GM20000 (cell line): Measurements from ENCODE around the gene LGALS1.

ENCODE experiments used
- DNase-seq: peaks from one replicate; pipeline ENCODE4 v3.0.0; 2012; ENCODE audit warnings: low spot score
- CTCF ChIP-seq: IDR thresholded peaks from 2 replicates; pipeline ENCODE4 v1.5.1; 2012; ENCODE audit warnings: mild to moderate bottlenecking, control low read depth; ENCODE audit errors: extremely low read depth, missing control alignments

Gene LGALS1

GRCh38 chr22:37629928-37630327 lies 45.5 kb upstream of the LGALS1 start:
- no peak for TF ChIP-seq CTCF
- no peak for DNase-seq

- no peak for TF ChIP-seq CTCF
- DNase-seq = no peak
Observed at GRCh38 chr22:37630839-37631435, 44.5 kb upstream of the LGALS1 start.

GRCh38 chr22:37631448-37632173 lies 43.8 kb upstream of the LGALS1 start:
- no peak for TF ChIP-seq CTCF
- no peak for DNase-seq

- DNase-seq = peak; percentile 67
- no peak for TF ChIP-seq CTCF
Observed at GRCh38 chr22:37632174-37633088, 43.0 kb upstream of the LGALS1 start.

GRCh38 chr22:37633089-37633624 lies 42.3 kb upstream of the LGALS1 start:
- DNase-seq = peak; percentile 90
- TF ChIP-seq CTCF = no peak

- peak; percentile 19 for TF ChIP-seq CTCF
- peak; percentile 89 for DNase-seq
Observed at GRCh38 chr22:37633625-37634416, 41.6 kb upstream of the LGALS1 start.
